AG09319 (cell line): ENCODE measurements around the gene SLIT3.

Source experiments
- DNase-seq: peaks from one replicate; pipeline ENCODE4 v3.0.0-alpha.2; 2010; ENCODE audit warnings: low read depth; ENCODE audit errors: extremely low read depth
- CTCF ChIP-seq: IDR thresholded peaks from 2 replicates; pipeline ENCODE4 v1.5.1; 2011; ENCODE audit warnings: low read depth, mild to moderate bottlenecking, inconsistent platforms, low read length, moderate library complexity

SLIT3 gene

DNA sequence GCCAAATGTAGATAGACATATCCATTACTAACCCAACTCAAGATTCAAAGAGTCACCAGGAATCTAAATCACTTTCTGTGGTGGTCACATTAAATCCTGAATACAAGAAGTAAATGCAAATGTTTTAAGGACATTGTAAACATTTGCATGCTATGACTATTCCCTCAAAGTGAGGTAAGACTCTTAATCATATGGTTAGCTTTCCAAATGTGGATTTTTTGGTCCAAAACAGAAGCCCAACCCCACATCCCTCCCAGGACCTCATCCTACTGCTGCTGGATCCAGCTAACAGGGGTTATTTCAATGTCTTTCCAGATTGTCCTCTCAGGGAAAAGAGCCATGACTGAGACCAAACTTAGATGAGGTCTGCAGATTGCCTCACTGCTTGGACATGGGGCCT lies 493.7 kb downstream of the SLIT3 start:
- DNase-seq: no peak
- TF ChIP-seq CTCF: no peak

DNA sequence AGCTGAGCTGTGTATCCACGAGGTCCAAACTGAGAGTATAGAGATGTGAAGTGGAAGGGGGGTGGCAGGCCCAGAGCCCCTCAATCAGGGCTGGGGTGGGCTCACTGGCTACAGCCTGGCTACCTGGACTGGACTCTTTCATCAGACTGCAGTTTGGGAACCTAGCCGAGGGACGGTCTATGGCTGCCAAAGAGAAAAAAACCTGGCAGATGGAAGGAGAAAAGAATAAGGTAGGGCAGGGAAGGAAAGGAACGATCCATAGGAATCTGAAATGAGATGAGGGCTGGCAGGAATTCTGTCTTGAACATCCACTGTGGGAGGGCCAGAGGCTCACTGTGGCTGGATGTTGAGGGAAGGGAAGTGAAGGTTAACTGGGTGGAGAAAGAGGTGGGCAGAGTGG lies 497.4 kb downstream of the SLIT3 start:
- no peak for TF ChIP-seq CTCF
- no peak for DNase-seq

- no peak for DNase-seq
- no peak for TF ChIP-seq CTCF
These were observed 498.6 kb downstream of the SLIT3 start for GRCh38 chr5:168802337-168802736.

- no peak for DNase-seq
- TF ChIP-seq CTCF: no peak
These were observed 499.4 kb downstream of the SLIT3 start for GRCh38 chr5:168801567-168801966.

- DNase-seq: no peak
- no peak for TF ChIP-seq CTCF
These were observed 500.2 kb downstream of the SLIT3 start for GRCh38 chr5:168800701-168801100.

DNA sequence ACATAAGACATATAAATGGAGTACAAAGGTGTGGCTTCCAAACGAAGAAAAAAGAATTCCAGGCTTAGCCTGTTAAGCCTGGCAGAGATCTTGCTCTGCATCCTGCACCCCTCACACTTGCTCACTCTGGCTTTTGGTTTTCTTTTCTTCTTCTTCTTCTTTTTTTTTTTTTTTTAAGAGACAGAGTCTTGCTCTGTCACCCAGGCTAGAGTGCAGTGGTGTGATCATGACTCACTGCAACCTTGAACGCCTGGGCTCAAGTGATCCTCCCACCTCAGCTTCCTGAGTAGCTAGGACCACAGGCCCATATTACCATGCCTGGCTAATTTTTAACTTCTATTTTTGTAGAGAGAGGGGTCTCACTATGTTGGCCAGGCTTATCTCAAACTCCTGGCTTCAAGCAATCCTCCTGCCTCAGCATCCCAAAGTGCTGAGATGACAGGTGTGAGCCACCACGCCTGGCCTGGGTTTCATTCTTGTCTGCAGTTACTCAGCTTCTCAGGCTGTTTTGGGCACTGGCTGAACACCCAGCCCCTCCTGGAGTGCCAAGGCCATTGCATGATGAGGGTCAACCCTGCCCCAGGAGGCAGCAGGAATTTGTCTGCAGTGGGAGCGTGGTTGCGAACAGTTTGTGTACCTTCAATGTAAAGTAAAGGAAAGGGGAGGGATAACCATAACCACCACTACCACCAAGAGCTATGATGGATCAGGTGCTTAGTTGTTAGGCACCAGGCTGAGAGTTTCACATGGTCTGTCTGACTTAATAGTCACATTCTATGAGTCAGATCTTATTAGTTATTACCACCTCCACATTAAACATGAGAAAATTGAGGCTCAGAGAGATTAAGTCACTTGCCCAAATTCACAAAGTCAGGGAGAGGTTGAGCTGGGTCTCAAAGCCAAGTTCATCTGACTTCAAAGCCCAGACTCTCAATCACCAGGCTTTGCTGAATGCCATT lies 502.6 kb downstream of the SLIT3 start:
- DNase-seq: no peak
- no peak for TF ChIP-seq CTCF
